Left ventricle myocardium superior (tissue), 1 donor: ENCODE data around the gene BAX. TPM values are rescaled to one million over a fixed set of nuclear protein-coding genes. Genes with fewer than 3 reads are reported as not detected.
"Not testable (repeated sequence)": the region's sequence is repeated elsewhere in the genome, so short reads cannot be mapped to it uniquely, and the experiment has no call there.

Source experiments
- ATAC-seq: fragments of 200-7000 bp; cut with Tn5 transposase; one replicate; pipeline ENCODE4 v1.9.1; 2020; ENCODE audit warnings: mild to moderate bottlenecking, moderate library complexity
- DNase-seq: peaks from one replicate; pipeline ENCODE4 v3.0.0-alpha.2; 2020
- intact Hi-C: fragments of 100-400 bp; cut with micrococcal nuclease; formaldehyde crosslinking; loops from one replicate; pipeline ENCODE4 v1.11.0; 2022
- total RNA-seq: library from RNA; stranded (reverse); fragmentation: NEBNext Ultra II Directional; extraction: Animal tissue kit (Norgen Biotek cat#: 25700); gene quantifications from one replicate; pipeline ENCODE4 v1.2.1, GENCODE V29; 2021
- donor health status: DM: no; HTN: yes; CAD: no; lungs with severe emphysema.

The BAX gene
- total RNA-seq, 1 donor from 2014 or later: 22.0 TPM

DNA sequence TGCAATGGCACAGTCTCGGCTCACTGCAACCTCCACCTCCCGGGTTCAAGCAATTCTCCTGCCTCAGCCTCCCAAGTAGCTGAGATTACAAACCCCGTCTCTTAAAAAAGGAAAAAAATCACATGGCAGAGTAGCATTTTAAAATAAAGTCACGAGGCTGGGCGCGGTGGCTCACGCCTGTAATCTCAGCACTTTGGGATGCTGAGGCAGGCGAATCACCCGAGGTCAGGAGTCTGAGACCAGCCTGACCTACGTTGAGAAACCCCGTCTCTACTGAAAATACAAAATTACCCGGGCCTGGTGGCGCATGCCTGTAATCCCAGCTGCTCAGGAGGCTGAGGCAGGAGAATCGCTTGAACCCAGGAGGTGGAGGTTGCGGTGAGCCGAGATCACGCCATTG is 27.0 kb upstream of the BAX start:
- intact Hi-C loops, DNase-seq, ATAC-seq: not testable (repeated sequence)

DNA sequence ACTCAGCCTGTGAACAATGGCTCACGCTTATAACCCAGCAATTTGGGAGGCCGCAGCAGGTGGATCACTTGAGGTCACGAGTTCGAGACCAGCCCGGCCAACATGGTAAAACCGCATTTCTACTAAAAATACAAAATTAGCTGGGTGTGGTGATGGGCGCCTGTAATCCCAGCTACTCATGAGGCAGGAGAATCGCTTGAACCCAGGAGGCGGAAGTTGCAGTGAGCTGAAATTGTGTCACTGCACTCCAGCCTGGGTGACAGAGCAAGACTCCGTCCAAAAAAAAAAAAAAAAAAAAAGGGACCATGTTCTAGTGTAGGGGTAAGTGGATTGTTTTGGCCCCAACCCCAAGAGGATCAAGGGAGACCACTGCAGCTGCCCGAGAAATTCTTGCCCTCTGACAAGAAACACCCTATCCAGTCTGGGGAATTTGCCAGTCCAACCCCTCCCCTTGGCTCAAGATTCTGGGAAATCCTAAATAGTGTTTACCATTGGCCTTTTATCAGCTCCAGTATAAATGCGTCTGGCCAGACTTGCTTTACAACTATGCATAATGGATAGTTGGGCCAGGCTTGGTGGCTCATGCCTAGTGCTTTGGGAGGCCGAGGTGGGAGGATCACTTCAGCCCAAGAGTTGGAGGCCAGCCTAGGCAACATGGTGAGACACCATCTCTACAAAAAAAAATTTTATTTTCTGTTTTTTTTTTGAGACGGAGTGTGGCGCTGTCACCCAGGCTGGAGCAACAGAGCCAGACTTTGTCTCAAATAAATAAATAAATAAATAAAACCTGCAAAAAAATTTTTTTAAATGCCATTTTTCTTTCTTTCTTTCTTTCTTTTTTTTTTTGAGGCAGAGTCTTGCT is 26.3 kb upstream of the BAX start:
- intact Hi-C loops: no loop called here
- no peak for DNase-seq
- no peak for ATAC-seq

DNA sequence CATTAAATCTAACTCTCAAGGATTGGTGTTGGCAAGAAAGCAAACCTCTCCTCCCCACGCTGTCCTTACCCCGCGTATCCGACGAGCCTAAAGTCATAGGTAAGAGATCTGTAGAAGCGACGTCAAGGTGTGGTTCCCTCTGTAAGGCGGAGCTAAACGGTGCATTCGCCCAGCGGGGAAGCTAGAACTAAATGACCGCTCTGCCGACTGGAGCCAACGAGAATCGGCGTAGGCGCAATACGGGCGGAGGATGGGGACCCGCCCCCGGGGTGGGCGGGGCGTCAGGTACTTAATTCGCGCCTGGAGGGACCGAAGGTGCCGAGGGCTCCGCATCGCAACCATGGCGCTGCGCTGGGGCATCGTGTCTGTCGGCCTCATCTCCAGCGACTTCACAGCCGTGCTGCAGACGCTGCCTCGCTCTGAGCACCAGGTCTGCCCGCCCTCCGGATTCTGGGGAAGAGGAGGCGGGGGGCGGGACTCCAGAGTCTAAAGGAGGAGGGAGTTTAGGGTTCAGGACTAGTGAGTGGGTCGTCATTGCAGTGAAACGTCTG is 21.2 kb upstream of the BAX start, which contains the start of gene DHDH:
Gene DHDH, plus strand, starts transcription at position 318 of the 551 bp plus-strand sequence. Its CDS starts 23 bp downstream, at position 341.
- intact Hi-C loops: no loop called here
- DNase-seq (peak; percentile 78), ATAC-seq (peak; percentile 88)

DNA sequence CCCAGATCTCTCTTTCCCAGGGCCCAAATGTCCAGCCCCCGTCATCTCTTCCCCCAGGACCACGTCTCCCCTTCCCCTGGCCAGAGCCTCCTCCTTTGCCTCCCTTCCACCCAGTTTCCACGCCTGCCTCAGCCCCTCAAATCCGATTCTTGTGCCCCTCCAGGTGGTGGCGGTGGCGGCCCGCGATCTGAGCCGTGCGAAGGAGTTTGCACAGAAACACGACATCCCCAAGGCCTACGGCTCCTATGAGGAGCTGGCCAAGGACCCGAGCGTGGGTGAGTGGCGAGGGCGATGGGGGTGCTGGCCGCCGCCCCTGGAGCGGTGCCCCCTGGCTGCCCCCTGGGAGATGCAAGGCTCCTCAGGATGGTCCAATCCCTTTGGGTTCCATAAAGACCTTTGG is 19.8 kb upstream of the BAX start:
- ATAC-seq (no peak), DNase-seq (no peak)
- intact Hi-C loops: no loop called here

DNA sequence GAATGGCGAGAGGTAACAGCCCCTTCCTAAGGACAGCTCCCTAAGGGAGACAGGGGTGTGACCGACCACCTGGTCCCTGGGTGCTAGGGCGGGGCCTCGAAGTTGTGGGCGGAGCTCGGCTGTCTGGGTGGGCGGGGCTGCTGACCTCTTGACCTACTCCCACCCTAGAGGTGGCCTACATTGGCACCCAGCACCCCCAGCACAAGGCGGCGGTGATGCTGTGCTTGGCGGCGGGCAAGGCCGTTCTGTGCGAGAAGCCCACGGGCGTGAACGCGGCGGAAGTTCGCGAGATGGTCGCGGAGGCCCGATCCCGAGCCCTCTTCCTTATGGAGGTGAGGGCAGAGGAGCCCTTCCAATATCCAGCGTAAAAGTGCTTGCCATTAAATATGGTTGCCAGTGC is 18.8 kb upstream of the BAX start:
- intact Hi-C loops: no loop called here
- DNase-seq: no peak
- ATAC-seq: no peak

DNA sequence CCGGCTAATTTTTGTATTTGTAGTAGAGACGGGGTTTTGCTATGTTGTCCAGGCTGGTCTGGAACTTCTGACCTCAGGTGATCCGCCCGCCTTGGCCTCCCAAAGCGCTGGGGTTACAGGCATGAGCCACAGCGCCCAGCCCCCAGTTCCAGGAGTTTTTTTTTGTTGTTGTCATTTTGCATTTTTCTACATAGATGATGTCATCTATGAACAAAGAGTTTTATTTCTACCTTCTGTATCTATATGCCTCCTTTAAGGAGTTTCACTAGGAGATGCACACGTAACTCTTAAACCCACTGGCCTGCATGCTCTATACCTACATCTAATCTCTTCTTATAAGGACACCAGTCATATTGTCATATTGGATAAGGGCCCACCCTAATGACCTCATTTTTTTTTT is 16.4 kb upstream of the BAX start:
- intact Hi-C loops: no loop called here
- no peak for ATAC-seq
- DNase-seq: no peak

DNA sequence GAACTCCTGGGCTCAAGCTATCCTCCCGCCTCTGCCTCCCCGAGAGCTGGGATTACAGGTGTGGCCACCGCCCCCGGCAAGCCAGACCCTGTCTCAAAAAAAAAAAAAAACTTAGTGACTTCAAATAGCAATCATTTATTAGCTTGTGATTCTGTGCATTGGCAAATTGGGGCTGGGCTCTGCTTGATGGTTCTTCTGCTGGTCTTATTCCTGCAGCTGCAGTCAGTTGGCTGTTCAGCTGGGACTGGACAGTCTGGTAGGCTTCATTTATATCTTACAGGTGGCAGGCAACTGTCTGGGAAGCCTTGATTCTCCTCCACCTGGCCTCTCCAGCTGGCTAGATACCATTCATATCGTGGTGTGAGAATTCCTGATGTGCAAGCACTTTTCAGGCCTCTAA is 13.8 kb upstream of the BAX start:
- ATAC-seq (no peak), DNase-seq (no peak)
- intact Hi-C loops: no loop called here

DNA sequence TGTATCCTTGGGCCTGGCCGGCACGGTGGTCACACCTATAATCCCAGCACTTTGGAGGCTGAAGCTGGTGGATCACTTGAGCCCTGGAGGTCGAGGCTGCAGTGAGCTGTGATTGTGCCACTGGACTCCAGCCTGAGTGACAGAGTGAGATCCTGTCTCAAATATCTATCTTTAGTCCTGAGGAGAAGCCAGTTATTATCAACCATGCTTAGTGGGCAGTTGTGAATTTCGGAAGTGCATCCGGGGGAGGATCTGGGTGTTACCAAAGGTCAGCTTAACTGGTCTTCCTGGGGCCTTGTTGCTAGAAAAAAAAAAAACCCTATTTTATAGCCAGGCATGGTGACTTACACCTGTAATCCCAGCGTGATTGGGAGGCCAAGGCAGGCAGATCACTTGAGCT is 11.6 kb upstream of the BAX start:
- DNase-seq: no peak
- ATAC-seq: no peak
- intact Hi-C loops: no loop called here

DNA sequence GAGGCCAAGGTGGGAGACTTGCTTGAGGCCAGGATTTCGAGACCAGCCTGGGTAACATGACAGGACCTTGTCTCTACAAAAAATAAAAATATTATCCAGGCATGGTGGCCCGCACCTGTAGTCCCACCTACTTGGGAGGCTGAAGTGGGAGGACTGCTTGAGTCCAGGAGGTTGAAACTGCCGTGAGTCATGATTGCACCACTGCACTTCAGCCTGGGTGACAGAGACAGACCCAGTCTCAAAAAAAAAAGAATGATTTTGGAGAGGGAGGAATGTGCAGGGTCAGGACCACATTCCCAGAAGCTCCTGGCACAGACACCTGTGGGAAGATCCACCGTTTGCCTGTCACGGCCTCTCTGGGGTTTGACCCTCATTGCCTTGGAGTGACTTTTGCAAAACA is 9.3 kb upstream of the BAX start:
- intact Hi-C loops: no loop called here
- ATAC-seq (no peak), DNase-seq (no peak)

DNA sequence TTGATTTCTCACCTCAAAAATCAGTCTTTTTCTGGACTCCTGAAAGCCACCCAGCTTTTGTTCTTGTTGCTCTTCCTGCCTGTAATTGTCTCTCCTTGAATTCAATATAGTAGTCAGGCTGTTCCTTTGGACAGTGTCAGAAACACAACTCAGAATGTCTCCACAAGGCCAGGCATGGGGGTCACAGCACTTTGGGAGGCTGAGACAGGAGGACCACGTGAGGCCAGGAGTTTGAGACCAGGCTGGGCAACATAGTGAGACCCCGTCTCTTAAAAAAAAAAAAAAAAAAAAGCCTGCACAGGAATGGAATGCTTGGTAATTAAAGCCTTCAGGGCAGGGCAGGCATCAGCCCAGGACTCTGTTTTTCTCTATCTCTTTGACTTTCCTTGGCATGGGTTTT is 8.9 kb upstream of the BAX start:
- intact Hi-C loops: no loop called here
- ATAC-seq (no peak), DNase-seq (no peak)

DNA sequence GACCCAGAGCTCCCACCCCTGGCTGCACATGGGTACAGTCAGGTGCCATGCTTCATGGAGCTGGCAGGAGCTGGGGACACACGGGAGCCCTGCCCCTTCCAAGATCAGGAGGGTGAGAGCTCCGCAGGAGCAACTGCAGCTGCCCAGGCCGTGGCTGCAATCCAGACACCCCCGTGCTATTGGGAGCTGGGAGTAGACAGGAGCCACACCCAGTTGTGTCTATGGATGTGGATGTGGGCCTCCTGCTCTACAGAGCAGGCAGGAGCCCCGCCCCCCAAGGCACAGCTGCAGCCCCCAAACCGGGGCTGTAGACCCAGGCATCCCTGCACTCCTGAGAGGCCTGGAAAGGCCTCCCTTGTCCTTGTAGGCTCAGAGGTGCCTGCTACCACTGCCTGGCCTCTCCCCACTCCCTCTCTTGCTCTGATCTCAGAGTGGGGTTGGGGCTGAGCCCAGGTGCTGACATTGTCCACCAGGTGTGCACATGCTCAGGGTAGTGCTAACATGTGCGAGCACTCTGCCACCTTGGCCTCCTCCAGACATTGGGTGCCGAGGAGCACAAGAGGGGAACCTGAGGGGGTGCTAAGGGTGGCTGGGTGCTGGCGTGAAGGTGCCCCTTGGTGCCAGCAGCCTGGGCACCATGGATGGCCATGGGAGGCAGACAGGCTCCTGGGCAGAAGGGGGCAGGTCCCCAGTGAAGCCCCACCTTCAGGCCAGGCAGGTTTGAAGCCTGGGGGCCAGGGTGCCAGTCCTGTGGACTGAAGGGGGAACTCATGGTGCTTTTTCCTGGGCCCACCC is 8.0 kb upstream of the BAX start:
- intact Hi-C loops: no loop called here
- peak; percentile 18 for ATAC-seq
- DNase-seq: no peak

DNA sequence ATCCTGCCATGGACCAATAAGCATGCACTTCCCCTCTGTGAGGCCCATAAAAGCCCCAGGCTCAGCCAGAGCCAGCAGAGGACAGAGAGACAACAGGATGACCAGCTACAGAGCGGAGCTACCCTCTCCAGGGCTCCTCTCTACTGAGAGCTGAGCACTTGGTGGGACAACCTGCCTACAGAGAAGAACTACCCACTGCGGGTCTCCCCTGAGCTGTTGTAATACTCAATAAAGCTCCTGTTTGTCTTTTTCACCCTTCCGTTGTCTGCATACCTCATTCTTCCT is 7.5 kb upstream of the BAX start:
- DNase-seq (no peak), ATAC-seq (no peak)
- intact Hi-C loops: no loop called here

DNA sequence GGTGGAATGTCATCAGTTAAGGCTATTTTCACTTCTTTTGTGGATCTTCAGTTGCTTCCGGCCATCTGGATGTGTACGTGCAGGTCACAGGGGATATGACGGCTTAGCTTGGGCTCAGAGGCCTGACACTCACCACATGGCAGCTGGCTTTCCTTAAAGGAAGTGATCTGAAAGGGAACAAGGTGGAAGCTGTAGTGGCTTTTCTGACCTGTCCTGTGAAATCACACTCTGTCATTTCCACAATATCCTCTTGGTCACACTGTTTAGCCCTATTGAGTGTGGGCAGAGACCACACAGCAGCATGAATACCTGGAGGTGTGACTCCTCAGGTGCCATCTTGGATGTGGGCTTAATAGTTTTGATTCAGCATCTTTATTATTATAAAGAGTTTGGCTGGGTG is 4.5 kb upstream of the BAX start:
- DNase-seq (no peak), ATAC-seq (no peak)
- intact Hi-C loops: no loop called here

DNA sequence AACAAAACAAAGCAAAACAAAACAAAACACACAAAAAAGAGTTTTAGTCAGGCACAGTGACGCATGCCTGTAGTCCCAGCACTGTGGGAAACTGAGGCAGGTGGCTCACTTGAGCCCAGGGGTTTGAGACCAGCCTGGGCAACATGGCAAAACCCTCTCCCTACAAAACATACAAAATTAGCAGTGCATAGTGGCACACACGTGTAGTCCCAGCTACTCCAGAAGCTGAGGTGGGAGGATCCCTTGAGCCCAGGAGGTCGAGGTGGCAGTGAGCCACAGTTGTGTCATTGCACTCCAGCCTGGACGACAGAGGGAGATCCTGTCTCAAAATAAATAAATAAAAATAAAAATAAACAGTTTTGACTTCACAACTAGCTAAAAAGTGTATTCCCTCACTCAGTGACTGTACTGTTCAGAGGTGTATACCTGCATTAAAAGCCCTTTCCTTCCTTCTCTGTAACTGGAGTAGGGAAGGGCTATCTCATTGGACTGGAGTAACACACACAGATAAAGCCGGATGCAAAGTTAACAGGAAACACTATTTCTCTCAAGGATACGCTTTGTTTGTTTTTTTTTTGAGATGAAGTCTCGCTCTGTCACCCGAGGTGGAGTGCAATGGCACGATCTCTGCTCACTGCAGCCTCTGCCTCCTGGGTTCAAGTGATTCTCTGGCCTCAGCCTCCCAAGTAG is 3.7 kb upstream of the BAX start:
- intact Hi-C loops: no loop called here
- ATAC-seq (no peak), DNase-seq (no peak)

DNA sequence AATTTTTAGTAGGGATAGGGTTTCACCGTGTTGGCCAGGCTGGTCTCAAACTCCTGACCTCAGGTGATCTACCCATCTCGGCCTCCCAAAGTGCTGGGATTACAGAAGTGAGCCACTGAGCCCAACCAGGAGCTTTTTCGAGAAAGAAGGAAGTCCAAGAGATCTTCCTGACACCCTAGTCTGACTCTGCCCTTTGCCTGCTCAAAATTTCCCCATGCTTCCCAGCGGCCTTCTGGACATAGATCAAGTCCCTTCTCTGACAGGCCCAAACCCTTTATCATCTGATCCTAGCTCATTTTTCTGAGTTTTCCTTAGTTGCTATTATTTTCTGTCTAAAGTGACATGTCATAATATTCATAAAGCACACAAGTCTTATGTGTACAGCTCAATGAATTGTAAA is 1.5 kb upstream of the BAX start:
- intact Hi-C loops: no loop called here
- DNase-seq (no peak), ATAC-seq (no peak)

DNA sequence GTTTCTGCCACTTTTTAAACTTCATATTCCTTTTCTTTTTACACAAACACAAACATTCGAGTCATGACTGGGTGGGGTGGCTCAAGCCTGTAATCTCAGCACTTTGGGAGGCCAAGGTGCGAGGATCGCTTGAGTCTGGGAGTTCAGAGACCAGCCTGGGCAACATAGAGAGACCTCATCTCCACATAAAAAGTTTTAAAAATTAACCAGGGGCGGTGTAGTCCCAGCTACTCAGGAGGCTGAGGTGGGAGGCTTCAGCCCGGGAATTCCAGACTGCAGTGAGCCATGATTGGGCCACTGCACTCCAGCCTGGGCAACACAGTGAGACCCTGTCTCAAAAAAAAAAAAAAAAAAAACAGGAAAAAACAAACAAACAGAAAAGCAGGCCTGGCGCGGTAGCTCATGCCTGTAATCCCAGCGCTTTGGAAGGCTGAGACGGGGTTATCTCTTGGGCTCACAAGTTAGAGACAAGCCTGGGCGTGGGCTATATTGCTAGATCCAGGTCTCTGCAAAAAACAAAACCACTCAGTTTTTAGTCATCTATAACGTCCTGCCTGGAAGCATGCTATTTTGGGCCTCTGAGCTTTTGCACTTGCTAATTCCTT is 583 bp upstream of the BAX start:
- intact Hi-C loops: no loop called here
- DNase-seq (no peak), ATAC-seq (peak; percentile 1)

DNA sequence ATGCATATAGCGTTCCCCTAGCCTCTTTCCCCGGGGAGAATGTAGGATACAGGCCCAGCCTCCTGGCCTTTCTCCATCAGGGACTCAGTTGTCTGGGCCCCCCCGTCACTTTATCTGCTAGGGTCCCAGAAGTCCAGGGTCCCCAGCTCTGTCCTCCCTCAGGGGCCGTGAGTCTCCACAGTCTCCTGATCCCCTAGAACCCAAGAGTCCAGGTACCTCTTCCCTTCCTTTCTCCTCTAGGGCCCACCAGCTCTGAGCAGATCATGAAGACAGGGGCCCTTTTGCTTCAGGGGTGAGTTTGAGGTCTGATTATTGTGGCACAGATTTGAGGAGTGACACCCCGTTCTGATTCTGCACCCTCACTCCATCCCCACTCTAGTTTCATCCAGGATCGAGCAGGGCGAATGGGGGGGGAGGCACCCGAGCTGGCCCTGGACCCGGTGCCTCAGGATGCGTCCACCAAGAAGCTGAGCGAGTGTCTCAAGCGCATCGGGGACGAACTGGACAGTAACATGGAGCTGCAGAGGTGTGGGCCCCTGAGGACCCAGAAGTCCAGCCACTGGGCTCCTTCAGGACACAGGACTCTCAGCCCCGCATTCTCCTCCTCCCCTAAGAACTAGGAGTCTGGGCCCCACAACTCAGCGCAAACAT is 758 bp downstream of the BAX start:
- intact Hi-C loops: no loop called here
- ATAC-seq (no peak), DNase-seq (no peak)

DNA sequence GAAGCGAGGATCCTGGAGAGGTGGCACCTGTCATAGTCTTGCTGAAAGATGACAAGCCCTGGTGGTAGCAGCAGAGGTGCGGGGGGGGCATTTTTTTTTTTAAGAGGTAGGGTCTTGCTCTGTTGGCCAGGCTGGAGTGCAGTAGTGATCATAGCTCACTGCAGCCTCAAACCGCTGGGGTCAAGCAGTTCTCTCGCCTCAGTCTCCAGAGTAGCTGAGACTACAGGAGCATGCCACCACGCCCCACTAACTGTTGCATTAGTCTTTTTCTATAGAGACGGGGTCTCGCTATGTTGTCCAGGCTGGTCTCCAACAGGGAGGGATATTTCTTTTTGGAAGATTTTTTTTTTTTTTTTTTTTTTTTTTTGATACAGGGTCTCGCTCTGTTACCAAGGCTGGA is 3.3 kb downstream of the BAX start:
- ATAC-seq: no peak

More for the DNA sequence above, 3.3 kb downstream of the BAX start:
- no peak for DNase-seq
- intact Hi-C loops: no loop called here
